ENCODE data around the gene C1orf198.

DNA sequence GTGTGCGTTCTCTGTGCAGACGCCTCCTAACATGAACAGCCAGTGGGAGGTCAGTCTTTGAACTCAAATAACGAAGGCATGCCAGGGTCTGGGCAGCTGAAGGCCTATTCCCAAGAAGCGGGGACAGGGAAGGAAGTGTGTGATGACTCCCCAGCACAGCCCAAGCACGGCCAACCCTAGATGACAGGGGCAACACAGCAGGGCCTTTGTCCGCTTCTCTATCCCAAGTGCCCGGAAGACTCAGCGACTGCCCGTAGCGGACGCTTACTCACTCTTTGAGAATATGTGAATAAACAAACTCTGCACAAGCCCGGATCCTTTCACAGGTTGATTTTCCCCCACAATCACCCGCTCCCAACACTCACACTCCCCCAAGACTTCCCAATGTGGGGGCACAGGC is 11.2 kb downstream of the C1orf198 start:
- TF ChIP-seq CTCF (conservative IDR thresholded peaks at IDR 0.05; ENCODE audit: low read length) (no peak), EZH2phosphoT487 (IDR thresholded peaks at IDR 0.05; ENCODE audit: borderline replicate concordance) (no peak)

Data from Loucy (cell line).